Upper lobe of left lung (tissue), 4 donors: ENCODE results near the gene GPD1L.

Source experiments
- CTCF ChIP-seq, 6 experiments: fragments of 450-650 bp in 4 of 6; fragments of 200-600 bp in 2 of 6; sonication (generic) in 2 of 6; IDR thresholded peaks; one replicate each; pipeline ENCODE4 v1.5.1; 2016 to 2019; ENCODE audit warnings: antibody characterized with exemption in 6 of 6
- POLR2A ChIP-seq, 4 donors: fragments of 450-650 bp; IDR thresholded peaks; one replicate each; pipeline ENCODE4 v1.5.1; 2016 to 2017; ENCODE audit warnings: antibody characterized with exemption in 4 of 4, mild to moderate bottlenecking in 2 of 4
- POLR2AphosphoS5 ChIP-seq, 2 donors: sonication (generic); formaldehyde crosslinking; IDR thresholded peaks; one replicate each; pipeline ENCODE4 v1.5.1; 2017; ENCODE audit warnings: antibody characterized with exemption in 2 of 2

- no peak for TF ChIP-seq CTCF (IDR thresholded peaks at IDR 0.05)
- no peak for TF ChIP-seq POLR2AphosphoS5 (IDR thresholded peaks at IDR 0.05)
- TF ChIP-seq POLR2A (IDR thresholded peaks at IDR 0.05): no peak
Observed at GRCh38 chr3:32137870-32138269, 31.4 kb downstream of the GPD1L start.
